Fibroblast of villous mesenchyme (primary cell): Measurements from ENCODE around the gene DNMT3B. TPM values are rescaled to one million over a fixed set of nuclear protein-coding genes. Genes with fewer than 3 reads are reported as not detected.

Experiments used
- DNase-seq: peaks from one replicate; pipeline ENCODE4 v3.0.0-alpha.2; 2010; ENCODE audit warnings: low read depth
- H3K4me3 ChIP-seq: 2 replicates; pipeline ENCODE4 v1.5.1; 2011; ENCODE audit warnings: low read depth, mild to moderate bottlenecking, low read length
- total RNA-seq: library from RNA; depleted of rRNA; stranded (reverse); fragments of >200 nt; gene quantifications from 2 replicates; pipeline ENCODE4 v1.2.3, GENCODE V29; 2012
- TF ChIP-seq, protein P1 (sequence below): IDR thresholded peaks from 2 replicates; pipeline ENCODE4 v1.5.1; 2012; ENCODE audit warnings: low read depth, mild to moderate bottlenecking, low read length; ENCODE audit not compliant: insufficient read depth

Gene DNMT3B
- total RNA-seq, 1 donor = 3.5 TPM

DNA sequence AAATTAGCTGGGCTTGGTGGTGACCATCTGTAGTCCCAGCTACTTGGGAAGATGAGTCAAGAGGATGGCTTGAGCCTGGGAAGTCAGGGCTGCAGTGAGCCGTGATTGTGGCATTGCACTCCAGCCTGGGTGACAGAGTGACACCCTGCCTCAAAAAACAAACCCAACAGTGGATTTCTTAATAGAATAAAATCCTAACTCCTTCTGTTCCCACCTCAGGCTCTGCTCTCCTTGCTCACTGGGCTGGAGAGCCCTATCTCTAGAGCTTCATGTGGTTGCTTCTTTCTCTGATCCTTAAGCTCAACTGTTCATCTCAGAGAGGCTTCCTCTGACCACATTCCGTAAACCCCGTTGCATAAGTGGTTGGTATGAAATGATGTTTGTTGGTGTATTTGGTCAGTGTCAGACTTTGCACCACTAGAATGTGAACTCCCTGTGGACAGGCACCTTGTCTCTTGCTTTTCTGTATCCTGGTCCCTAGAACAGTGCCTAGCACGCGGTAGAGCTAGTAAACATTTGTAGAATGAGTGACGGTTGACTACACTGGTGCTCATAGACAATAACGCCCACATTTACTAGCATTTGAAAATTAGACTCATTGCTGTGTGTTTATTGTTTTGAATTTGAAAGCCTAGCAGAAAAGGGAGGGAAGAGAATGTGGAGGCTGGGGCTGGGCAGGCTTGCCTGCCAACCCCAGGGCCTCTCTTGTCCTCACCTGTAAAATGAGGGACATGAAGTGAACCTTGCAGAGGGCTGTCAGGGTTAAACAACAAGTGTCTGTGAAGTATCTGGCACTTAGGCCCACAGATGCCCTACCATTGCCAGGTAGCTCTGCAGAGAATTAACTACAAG is 61.8 kb downstream of the DNMT3B start:
- H3K4me3 ChIP-seq = no peak overlapping the region
- TF ChIP-seq, protein P1, sequence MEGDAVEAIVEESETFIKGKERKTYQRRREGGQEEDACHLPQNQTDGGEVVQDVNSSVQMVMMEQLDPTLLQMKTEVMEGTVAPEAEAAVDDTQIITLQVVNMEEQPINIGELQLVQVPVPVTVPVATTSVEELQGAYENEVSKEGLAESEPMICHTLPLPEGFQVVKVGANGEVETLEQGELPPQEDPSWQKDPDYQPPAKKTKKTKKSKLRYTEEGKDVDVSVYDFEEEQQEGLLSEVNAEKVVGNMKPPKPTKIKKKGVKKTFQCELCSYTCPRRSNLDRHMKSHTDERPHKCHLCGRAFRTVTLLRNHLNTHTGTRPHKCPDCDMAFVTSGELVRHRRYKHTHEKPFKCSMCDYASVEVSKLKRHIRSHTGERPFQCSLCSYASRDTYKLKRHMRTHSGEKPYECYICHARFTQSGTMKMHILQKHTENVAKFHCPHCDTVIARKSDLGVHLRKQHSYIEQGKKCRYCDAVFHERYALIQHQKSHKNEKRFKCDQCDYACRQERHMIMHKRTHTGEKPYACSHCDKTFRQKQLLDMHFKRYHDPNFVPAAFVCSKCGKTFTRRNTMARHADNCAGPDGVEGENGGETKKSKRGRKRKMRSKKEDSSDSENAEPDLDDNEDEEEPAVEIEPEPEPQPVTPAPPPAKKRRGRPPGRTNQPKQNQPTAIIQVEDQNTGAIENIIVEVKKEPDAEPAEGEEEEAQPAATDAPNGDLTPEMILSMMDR = no peak
- DNase-seq = peak; percentile 67

DNA sequence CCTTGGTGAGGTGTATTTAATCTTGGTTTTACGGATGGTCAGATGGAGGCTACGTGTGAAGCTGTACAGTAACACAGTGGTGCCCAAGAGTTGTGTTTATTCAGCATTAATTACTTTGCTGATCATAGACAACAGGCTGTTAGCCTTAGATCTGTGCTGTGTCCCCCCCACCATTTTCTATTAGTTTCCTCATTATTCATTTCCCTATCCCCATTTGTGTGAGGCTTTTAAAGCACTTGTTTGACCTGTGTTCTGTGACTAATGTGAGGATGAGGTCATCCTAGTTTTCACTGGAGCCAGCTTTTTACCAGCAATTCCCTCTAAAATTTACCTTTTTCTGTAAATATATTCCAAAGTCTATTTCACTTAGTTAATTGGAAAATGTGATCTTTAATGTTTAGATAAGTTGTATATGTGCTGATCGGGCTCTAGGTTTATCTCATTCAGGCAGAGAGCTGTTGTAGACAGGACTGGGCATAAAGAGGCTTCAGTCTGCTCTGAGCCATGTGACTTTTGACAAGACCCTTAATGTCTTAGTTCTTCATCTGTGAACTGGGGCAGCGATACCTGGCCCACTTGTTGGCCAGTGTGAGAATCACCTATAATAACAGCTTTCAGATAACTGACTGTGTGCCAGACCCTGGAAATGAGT is 66.0 kb downstream of the DNMT3B start:
- no peak overlapping the region for H3K4me3 ChIP-seq
- TF ChIP-seq, protein P1 = no peak
- no peak for DNase-seq

DNA sequence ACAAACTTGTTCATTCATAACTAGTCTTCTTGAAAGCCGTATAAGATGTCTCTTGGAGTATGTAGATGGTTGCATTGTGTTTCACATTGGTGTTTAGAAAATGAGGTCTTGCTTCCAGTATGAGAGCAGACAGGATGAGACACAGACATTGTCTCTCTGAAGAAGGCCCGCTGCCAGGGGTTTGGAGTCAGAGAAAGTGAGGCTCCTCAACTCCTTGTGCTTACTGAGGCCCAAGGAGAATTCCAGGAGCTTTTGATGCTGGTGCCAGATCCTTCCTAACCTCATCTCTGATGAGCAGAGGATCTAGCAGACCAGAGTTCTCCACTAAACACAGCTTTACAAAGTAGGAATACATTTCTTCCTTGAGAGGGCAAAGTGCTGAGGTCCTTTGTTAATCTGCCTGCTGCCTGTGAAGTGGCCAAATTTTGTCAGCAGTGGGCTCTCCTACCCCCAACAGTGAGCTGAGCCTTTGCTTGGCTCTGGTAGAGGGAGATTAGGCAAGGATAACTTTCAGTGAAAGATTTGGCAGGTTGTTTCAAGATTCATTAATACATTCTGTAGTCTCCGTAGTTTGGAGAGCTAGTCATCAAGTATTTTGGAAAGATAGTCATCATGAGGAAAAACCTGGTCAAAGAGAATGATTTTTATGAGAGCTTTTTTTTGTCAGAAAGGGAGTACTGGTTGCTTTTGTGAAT is 67.3 kb downstream of the DNMT3B start:
- TF ChIP-seq, protein P1 = no peak
- no peak for DNase-seq
- H3K4me3 ChIP-seq = no peak overlapping the region

DNA sequence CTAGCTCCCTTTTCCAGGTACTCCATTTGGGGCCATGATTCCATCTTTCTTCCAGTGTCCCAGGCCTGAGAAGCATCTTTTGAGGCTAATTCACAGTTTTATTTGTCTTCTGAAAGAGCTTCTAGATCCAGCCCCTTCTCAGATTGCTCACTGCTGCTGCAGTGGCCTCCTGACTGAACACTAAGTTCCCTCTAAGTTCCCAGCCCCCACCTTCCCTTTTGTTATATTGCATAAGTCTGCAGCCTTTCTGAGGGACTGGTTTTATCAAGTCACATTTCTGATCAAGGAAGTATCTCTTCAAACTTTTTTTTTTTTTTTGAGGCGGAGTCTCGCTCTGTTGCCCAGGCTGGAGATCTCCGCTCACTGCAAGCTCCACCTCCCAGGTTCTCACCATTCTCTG is 68.3 kb downstream of the DNMT3B start:
- peak; percentile 58 for DNase-seq
- TF ChIP-seq, protein P1 = no peak
- H3K4me3 ChIP-seq = no peak overlapping the region

DNA sequence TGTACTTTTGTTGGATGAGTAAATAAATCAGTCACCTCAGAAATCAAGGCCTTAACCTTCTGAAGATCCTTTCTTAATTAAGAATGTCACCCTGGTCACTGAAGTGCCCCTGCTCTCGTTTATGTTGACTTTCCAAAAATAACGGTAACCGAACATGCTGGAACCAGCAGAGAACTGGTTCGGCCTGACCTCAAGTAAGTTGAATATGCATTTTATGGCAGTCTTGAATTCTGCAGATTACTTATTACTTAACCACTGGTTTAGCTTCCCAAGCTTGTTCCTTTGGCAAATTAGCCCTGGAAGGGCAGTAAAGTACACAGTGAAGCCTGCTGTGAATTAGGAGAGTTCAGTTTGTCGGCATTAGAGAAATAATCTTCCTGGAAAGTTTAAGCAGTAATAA is 69.8 kb downstream of the DNMT3B start:
- TF ChIP-seq, protein P1 = no peak
- DNase-seq = no peak

DNA sequence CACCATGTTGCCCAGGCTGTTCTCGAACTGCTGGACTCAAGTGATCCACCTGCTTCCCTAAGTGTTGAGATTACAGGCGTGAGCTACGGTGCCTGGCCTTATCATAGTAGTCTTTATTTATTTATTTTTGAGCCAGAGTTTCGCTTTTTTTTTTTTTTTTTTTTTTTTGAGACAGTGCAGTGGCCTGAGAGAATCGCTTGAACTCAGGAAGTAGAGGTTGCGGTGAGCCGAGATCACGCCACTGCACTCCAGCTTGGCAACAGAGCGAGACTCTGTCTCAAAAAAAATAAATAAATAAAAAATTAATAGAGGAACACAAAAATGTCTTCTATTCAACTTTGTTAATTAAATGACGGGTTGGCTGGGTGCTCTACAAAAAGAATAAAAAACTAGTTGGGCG is 70.5 kb downstream of the DNMT3B start:
- no peak overlapping the region for H3K4me3 ChIP-seq
- no peak for DNase-seq
- TF ChIP-seq, protein P1 = no peak

More for the DNA sequence above, 69.8 kb downstream of the DNMT3B start:
- no peak overlapping the region for H3K4me3 ChIP-seq
